ENCODE results near the gene GLCE.

- TF ChIP-seq CTCF (IDR thresholded peaks at IDR 0.05; ENCODE audit: low read length) (no peak), EZH2 (IDR thresholded peaks at IDR 0.05; ENCODE audit: borderline replicate concordance, low read length) (no peak)
Measured at GRCh38 chr15:69134791-69135190, 25.6 kb upstream of the GLCE start.
